Cerebellar nuclear complex (tissue), 1 donor: Measurements from ENCODE around the gene MYO7A.
"Not testable (repeated sequence)": the region's sequence is repeated elsewhere in the genome, so short reads cannot be mapped to it uniquely, and the experiment has no call there.

Experiments
- DNase-seq, 2 experiments: peaks; one replicate each; lab custom pipeline; 2025; lab: John Stamatoyannopoulos, UW

The MYO7A gene

DNA sequence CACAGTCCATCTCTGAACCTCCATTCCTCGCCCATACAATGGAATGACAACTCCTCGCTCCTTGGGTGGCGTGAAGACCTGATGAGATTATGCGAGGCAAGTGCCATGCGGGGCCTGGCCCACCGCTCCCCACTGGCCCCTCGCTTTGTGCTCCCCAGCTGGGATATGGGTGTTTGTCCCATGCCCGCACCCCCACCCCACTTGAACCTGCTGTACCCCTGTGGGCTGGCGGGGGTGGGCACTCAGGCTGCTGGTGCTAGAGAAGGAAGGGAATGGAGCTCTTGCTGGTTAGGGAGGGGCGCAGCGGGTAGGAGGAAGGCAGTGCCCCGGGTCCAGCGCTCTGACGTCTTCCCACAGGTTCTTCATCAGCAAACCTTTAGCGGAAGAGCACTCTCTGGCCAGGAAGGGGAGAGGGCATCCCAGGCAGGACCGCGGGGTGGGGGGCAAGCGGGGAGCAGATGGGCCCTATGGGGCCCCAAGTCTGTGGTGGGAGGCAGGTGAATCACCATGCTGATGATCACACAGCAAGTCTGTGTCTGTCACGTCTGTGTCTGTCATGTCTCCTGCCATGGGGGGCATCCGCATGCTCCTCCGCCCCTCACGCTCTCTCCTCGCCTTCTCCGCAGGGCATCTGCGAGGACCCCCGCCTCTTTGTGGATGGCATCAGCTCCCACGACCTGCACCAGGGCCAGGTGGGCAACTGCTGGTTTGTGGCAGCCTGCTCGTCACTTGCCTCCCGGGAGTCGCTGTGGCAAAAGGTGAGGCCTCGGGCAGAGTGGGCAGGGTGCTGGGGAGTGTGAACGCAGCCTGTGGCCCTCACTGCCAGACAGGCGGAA, 34.8 kb upstream of the MYO7A start:
- no peak for DNase-seq

DNA sequence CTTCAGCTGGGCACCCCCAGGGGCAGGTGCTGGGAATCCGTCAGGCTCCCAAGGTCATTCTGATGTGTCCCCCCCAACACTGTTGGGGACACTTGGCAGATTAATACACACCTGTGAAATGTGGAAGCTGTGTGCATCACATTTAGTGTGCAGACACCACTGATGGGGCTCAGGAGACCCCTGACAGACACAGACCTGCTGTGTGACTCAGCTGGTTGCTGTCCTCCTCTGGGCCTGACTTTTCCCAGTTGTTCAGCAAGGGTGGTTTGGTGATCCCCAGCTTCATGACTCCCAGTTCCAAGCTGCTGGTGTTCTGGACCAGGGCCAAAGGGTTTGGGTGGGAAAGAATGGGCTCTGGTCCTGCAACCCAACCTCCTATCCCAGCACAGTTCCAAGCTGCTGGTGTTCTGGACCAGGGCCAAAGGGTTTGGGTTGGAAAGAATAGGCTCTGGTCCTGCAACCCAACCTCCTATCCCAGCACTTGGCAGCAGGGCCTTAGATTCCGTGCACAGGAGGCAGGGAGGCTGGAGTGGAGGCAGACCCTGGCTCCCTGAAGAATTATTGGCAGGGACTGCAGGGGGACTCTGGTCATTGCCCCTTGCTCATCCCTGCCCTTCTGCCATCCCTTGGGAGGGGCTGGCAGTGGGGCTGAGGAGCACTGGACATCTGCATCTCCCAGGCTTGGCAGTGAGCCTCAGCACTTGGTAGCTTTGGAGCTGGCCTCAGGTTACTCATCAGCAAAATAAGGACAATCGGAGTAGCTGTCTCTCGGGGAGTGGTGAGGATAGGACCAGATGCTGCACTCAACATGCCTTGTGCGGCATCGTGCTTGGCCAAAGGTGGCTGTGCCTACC, 33.8 kb upstream of the MYO7A start:
- DNase-seq, result no peak

DNA sequence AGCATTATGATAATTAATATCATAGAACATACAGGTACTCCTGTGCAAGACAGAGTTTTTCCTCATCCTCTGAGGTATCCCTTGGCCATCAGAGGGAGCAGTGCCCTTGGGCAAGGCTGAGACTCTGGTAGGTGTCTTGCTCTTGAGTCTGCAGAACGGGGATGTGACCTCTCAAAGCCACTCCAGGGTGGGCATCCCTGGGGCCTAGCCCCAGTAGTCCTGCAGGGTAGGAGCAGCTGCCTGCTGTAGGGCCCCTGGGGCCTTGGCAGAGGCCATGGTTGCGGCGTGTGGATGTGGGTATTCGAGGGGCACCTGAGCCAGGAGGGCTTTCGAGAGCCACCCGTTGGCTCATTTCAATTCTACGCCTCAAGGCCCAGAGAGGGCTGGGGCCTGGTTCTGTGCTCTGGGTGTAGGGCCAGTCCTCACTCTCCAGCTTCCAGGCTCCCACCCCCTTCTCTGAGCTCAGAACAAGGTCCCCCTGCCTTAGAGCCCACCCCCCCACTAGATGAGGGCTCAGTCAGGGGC, 33.1 kb upstream of the MYO7A start:
- DNase-seq, result peak in 1 of 2 experiments; percentile 19

DNA sequence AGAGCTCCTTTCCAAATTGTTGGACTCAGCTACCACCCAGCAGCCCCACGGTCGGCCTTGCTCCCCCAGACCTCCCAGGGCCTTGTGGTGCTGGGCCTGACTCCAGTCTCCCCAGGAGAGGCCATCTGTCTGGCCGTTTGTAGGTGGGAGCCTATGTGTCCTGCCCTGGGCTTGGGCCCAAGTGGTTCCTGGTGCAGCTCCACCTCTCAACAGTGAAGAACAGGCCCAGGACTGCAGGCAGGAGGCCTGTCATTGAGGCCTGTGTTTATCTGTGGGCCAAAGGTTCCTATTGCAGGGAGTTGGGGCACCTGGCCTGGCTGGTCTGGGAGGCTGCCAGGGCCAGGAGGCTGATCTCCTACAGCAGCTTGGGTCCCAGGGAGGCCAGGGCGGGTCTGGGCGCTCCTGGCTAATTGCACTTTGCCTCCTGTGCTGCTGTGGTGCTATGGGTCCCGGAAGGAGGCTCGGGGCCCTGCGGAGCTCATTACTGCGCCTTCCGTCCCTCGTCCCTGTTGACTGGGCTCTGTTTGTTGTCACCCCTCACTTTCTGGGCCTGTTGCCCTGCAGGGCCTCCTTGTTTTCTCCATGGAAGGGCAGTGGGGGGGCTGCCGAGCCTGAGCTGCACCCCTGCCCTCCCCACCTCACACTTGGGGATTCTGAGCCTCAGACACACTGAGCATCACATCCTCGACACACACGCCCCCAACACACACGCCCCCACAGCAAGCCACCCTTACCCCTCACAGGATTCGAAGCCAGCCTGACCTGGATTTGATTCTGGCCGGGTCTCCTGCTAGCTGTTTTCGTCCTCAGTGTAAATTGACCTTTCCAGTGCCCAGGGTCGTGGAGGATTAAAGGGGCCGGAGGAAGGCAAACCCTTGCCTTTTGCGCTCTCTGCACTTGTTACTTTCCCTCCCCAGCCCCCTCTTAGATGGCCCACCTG, 32.2 kb upstream of the MYO7A start:
- DNase-seq, result no peak

DNA sequence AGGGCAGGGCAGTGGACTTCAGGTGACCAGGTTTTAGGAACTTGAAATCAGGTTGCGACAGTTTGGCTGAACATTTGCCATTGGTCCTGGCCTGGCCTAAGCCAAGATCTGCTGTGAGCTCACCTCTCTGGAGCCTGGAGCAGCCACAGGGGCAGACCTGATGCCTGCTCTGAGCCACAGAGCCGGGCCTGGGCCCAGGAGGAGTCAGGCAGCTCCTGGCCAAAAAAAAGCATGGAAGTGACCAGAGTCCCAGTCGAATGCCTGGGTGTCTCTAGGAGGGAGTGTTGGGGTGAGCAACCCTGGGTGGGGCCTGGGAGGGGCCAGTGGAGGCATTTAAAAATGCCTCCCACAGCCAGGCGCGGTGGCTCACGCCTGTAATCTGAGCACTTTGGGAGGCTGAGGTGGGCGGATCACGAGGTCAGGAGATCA, 31.4 kb upstream of the MYO7A start:
- no peak for DNase-seq

DNA sequence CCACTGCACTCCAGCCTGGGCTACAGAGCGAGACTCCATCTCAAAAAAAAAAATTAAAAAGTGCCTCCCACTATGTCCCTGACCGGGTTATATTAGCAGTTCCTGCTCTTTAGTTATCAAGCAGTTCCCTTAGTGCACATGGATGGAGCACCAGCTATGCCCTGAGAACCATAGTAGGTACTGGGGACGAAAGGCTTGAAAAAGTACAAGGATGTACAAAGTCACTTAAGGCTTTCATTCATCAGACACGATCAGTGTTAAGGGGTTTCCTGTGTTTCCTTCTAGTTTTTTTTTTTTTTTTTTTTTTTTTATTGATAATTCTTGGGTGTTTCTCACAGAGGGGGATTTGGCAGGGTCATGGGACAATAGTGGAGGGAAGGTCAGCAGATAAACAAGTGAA, 30.9 kb upstream of the MYO7A start:
- DNase-seq, result not testable (repeated sequence)

DNA sequence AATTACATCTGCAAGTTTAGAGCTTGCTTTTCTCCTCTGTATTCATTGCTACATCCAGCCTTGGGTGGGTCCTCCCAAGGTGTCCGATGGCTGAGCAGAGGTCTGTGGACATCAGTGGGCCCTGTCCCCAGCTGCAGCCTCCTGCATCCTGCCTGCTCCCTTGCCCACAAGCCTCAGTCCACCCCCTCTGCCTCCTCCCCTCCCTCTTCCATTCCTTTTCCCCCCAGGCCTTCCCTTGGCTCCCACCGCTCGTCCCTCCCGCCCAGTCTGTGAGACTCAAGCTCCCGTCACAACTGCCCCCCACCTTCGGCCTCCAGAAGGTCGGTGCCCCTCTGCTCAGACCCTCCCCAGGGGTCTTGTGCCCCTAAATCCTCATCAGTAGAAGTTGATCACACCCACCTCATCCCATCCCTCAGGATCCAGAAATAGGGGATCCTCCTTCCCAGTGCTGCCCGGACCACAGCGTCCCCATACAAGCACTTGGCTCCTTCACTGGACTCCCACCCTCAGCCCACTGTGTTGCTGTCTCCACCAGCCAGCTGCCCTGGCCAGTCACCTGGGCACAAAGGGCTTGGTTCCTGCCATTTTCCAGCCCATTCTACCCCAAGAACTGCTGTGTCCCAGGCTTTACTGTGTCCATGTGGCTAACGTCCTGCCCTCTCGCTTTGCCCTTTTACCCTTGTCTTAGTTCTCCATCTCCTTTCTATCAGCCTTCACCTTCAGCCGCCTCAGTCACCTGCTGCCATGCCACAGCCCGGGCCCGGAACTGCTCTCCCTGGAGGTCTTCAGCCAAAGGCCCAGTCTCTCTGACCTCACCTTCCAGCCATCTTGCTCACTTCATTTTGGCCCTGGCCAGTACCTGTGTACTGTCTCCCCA, 27.6 kb upstream of the MYO7A start:
- no peak for DNase-seq

DNA sequence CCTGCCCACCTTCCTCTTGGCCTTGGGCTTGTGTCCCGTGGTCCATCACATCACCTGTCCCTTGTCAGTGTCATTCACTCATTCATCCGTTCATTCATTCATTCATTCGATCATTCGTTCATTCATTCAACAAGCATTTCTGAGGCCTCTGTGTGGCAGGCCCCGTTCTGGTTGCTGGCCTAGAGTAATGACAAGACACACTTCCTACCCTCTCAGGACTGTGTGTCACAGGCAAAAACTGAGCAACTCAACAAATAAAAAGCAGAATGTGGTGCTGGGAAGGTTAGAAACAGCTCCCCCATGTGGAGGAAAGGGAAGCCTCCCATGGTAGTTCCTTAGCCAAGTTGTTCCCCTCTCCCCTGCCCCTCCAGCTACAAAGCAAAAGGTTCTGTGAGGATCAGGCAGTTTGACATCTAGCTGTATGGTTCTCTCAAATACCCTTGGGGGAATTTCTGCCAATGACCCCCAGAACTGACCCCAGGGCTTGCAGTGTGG, 27.0 kb upstream of the MYO7A start:
- no peak for DNase-seq

DNA sequence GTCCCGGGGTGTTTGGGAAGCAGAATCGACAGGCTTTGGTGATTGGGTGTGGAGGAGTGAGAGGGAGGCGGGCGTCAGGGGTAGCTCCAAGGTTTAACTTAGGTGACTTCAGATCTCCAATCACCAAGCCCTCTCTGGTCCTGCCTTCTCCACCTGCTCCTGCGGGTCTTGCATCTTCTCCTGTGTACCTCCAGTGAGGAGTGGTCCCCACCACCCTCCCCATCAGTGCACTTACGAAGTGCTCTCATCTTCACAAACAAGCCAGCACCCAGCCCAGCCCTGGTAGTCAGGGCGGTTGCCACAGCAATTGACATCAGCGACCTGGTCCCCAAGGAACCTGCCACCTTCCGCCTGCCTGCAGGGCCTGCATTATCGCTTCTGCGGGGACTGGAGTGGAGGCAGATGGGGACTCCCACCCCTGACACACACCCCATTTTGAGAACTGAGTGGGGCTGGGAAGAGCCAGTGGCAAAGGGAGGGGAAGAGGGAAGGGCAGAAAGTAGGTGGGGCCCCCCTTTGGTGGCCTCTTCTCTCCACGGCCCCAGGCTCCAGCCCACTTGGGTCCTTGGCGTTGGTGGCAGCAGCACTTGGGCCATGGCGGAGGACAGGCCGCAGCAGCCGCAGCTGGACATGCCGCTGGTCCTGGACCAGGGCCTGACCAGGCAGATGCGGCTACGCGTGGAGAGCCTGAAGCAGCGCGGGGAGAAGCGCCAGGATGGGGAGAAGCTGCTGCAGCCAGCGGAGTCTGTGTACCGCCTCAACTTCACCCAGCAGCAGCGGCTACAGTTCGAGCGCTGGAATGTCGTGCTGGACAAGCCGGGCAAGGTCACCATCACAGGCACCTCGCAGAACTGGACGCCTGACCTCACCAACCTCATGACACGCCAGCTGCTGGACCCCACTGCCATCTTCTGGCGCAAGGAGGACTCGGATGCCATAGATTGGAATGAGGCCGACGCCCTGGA, 25.5 kb upstream of the MYO7A start, which contains the start of gene OMP:
Gene OMP, plus strand, starts transcription at position 595 of the 965 bp plus-strand sequence. Its CDS starts 0 bp downstream, at position 595.
- DNase-seq, result no peak

DNA sequence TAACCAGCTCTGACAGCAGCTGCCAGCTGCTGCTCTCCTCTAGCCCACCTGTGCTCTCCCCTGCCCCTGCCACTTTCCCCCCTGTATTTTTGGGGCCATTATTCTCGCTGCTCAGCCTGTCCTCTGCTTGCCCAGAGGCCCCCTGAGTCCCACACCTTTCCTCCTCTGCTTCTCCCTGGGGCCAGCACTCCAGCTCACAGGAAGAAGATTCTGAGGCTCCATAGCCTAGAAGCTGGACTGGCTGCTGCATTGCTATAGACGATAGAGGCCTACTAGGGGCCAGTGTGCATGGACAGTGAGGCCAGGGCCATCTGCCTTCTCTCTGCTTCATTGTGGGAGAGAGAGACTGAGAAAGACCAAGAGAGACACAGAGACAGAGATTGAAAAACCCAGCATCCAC, 24.7 kb upstream of the MYO7A start:
- DNase-seq, result no peak

DNA sequence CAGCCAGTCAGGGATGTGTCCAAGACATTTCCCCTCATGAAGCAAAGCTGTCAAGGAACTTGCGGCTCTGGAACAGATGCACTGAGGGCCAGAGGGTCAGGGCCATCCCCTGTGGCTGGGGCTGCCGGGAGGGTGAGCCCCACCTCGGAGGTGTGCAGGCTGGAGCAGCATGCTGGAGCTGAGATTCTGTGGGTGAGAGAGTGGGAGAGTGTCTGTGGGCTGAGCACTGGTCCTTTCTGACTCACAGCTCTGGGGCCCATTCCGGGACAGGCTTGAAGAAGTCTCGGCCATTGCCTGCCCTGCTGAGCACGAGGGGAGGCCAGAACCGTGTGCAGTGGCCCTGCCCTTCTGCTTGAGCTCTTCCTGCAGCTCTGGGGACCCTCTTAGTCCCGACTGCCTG, 23.3 kb upstream of the MYO7A start:
- no peak for DNase-seq

DNA sequence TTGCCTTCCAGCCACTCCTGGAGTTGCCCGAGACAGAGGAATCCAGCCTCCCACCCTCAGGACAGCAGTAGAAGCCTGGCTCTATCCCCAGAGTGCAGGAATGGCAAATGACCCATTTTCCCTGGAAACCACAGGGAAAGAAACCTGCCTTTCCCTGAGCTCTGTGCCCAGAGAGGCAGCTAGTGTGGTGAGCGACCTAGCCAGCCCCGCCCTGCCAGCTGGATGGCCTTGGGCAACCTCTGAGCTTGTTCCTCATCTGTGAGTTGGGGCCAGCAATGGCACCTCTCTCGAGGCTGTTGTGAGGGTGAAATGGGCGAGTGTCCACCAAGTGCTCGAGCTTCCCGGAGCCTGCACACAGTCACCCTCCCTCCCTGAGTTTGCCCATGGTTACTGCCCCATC, 21.7 kb upstream of the MYO7A start:
- DNase-seq, result peak in 1 of 2 experiments; percentile 3

DNA sequence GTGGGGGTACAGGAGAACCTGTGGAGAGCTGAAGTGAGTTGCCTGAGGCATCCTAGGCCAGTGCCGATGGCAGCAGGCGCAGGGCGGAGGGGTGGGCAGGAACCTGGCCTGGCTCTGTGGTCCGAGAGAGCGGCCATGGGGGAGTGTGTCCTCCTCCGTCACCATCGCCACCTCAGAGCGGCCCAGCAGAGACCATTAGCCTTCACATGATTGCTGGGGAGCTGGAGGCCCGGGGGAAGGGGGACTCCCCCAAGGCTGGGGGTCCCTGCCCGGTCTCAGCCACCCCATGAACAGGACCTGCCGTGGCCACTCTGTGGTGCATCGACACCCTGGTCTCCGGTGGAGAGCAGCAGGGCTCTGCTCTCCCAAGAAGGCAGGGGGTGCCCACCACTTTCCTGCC, 21.3 kb upstream of the MYO7A start:
- no peak for DNase-seq

DNA sequence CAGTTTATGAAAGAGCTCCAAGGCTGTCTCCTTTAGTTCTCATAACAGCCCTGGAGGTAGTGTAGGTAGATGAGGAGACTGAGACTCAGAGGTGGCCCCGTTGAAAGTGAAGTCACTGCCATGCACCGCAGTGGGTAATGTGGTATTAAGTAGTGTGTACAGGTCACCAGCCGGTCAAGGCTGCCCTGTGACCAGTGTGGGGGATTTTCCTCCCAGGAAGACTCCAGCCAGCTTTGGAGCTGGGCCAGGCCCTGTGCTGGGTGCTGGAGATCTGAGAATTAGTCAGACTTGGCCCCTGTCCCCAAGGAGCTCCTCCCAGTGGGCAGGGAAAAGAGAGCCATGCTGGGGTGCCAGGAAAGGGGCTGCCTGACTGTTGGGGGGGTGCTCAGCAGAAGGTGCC, 20.1 kb upstream of the MYO7A start:
- no peak for DNase-seq

DNA sequence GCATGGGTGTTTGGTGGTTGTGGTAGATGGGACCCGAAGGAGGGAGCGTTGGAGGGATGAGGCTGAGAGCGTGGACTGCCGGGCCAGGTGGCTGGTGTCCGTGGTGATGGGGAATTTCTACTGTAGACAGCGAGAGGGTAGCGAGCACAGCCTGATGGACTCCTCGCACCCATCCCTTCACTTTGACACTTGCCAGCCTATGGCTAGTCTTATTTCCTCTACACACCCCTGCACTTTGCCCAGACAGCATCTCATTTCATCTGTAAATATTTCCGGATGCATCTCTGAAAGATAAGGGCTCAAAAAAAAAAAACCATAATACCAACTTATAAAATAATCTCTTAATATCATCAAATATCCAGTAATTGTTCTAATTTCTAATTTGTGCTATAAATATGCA, 19.6 kb upstream of the MYO7A start:
- DNase-seq, result no peak

DNA sequence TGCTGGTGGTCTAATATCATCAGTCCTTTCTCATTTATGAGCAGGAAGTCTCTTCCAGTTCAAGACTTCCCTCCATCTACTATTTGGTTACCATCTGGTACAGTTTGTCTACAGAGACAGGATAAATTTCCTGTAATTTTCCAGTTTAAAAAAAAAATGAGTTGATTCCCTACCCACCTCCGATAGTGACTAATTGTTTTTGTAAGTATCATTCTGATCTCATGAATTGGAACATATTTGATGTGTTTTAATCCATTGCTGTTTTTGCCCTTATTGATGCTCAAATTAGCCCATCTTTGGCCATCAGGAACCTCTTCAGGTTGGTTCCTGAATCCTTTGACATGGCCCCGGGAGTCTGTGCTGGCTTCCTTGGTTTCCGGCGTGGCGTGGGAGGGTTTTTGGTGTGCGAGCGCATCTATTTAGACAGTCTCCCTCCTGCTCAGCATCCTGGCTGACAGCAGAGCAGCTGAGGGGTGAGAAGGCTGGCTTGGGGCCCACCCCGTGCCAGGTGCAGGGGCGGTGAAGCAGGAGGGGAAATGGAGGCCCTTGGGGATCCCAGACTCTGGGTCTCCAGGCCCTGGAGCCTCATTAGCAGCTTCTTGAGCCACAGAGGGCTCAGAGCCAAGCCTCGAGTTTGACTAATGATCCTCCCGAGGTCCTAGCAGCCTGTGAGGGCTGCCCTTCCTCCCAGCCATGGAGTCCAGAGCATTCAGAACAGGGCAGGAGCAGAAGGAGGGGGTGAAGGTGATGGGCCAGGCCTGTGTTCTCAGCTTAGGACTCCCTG, 18.6 kb upstream of the MYO7A start:
- DNase-seq, result no peak

DNA sequence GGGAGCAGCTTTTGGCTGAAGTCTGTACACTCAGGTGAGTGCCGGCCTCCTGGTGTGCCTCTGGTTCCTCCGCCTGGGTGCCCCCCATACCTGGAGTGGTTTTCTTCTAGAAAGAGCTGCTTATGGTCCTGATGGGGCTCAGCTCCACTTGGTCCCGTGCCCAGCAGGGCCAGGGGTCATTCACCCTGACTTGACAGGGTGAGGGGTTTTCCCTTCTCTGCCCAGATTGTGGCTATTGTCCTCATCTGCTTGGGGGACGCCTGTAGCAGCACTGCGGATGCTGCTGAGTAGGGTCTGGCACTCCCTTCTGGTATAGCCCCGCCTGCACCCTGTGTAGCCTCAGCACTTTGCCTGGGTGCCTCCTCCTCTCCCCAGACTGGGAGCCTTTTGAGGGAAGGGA, 17.2 kb upstream of the MYO7A start:
- no peak for DNase-seq

DNA sequence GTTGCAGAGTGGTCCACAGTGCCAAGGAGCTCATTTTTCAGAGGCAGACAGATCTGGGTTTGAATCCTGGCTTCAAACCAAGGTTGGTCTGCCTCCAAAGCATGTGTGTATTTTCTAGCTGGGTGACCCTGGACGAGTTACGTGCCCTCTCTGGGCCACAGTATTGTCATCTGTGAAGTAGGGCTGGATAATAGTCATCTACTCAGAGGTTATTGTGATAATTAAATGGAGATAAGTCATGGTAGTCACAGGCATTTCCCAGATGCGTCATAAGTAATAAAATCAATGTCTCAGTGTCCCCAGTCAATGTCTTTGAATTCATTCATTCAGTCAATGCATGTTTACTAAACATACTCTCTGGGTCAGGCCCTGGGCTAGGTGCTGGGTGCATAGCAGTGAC, 16.8 kb upstream of the MYO7A start:
- no peak for DNase-seq
